GM18508 (cell line): Measurements from ENCODE around the gene CCDC148.

Experiments
- ATAC-seq: cut with Tn5 transposase; IDR thresholded peaks from one replicate; pipeline ENCODE4 v1.9.1; 2021; ENCODE audit warnings: moderate number of reproducible peaks; ENCODE audit not compliant: insufficient read depth, unreplicated experiment

Gene CCDC148

DNA sequence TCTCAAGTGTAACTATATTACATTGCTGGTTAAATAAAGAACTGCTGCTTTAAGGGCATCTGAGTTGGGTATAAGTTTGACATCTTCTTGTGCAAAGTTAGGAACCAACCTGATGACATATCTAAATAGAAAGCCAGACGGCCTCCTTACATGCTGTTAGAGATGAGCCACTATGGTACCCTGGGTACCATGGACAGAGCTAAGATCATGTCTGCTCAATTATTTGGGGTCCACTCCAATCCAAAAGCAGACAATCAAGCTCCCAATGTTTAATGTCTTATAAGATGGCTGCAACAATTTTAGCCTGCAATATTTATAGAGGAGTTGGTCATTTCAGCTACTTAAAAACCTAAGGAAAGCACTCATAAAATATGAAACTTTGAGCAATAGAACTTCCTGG is 268.6 kb downstream of the CCDC148 start:
- ATAC-seq, result no peak

DNA sequence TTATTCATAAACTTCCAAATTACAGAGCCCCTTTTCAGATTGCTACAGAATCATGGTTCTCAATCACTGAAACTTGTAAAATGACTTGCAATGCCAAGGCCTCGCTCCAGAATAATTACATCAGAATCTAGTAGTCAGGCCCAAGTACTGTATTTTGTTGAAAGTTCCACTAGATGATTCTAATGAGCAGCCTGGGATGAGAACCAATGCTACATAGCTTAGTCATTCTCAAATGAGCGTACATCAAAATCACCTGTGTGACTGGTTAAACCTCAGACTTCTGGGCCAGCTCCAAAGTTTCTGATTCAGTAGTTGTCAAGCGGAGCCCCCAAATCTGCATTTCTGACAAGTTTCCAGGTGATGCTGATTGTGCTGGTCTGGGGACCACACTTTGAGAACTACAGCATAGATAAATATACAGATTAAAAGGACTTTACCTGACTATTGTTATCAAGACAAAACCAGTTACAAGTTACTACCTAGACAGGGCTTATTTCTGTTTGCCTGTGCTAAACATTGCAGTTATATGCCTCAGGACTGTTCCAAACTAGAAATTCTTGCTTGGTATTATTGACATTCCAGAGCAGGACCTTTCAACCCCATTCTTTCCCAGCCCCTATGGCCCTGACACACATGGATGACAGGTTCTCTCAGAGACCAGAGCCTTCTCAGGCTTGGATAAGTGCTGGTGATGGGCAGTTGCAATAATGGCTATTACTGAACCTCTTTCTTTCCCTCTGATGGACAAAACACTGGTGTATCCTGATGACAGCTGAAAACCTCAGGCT is 271.8 kb downstream of the CCDC148 start:
- no peak for ATAC-seq

DNA sequence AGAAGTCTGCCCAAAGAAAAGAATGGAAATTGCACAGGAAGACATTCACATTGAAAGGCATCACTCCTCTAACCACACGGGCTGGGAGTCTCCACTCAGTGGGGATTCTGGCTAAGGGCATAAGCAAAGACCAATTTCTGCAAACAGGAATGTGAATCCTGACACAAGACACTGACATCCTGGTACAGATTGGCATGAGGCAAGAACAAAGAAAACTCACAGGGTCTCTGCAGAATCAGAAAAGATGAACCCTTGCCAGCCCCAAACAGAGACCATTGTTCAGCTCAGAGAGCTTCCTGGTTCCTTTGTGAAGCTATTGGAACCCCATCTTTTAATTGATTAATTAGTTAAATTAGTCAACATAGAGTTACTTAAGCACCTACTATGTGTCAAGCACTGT is 272.6 kb downstream of the CCDC148 start:
- no peak for ATAC-seq

DNA sequence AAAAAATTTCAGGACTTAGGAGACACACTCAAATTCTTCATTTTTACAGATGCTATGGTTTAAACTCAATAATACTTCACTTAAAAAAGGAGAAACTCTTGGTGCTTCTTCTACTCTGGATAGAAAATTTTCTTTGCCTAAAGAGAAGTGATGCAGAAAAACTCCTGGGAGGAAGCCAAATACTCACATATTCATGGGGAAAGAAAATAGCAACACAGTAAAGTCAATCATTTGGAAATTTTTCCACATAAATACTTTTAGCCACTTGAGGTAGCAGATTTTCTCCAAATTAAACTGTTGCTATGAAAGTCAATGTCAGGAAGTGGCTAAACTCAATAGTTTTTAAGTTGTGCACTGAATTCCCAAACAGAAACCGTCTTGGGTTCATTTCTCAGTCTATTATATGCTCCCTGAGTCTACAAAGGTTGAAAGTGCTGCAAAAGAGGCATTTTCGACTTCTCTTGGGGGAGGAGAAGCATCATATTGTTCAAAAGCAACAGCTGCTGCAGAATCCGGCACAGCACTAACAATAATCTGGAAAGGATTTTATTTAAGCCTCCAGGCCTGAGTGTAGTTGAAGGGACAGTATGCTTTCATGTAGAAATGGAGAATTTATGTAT is 273.8 kb downstream of the CCDC148 start:
- no peak for ATAC-seq

DNA sequence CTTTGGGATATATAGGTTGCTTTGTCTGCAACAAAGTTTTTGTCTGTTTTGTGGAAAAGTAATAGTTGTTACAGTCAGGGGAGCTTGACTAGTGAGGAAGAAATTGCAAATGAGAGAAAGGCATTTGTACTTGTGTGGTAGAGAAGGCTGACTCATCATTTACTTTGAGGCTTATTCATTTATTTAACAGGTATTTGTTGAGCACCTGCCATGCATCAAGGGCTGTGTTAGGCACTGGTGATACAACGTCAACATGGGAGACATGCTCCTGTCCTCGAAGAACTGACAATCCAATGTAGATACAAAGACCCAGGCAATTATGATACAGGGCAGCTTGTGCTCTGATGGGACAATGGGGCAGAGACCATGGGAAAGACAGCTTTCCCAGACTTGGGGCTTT is 275.4 kb downstream of the CCDC148 start:
- ATAC-seq, result no peak

DNA sequence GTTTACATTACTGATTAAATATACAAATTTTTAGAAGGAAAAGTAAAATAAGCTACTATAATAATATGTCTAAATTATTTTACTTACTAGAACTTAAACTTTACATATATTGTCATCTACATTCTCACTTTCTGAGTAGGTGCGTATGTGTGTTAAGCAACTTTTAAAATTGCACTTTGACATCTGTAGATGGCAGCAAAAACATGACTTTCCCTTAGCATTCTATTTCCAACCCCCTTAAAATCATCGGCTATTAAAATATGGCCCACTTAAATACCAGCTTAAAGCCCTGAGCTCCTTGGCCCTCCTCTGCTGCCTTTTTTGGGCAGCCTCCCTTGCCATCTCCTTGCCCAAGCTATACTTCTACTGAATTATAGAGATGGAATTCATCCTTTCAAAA is 276.9 kb downstream of the CCDC148 start:
- no peak for ATAC-seq

DNA sequence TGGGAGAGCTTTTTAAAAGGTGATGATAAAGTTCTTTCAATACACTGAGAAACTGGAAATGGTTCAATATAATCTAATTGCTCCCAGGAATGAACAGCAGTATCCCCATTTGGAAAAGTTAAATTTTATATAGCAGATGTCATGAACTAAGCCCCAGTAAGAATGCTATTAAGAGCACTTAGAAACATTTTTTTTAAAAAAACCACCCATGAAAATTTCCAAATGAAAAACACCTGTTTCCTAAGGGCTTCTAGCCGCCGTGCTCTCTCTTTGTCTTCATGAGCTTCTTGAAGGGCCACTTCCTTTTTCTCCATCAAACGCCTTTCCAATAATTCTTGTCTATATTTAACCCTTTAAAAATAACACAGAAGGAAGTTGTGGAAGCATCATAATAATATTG is 277.9 kb downstream of the CCDC148 start:
- ATAC-seq, result no peak

DNA sequence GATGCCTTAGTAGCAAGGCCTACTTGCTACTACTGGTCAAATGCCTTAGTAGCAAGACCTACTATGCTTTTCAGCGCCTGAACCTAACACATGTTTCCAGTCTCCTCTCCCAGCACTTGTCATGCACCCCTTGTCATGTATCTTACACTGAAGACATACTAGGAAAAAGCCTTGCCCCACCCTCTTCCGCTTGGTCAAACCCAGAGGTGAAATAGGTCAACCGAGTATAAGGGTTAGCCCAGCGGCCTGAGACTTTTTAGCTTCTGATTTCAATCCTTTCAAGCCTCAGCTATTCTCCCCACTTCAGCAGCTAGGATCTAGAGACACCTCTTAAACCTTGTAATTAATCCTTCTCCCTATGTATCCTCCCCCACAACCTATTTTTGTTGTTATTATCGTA is 281.6 kb downstream of the CCDC148 start:
- ATAC-seq, result no peak

DNA sequence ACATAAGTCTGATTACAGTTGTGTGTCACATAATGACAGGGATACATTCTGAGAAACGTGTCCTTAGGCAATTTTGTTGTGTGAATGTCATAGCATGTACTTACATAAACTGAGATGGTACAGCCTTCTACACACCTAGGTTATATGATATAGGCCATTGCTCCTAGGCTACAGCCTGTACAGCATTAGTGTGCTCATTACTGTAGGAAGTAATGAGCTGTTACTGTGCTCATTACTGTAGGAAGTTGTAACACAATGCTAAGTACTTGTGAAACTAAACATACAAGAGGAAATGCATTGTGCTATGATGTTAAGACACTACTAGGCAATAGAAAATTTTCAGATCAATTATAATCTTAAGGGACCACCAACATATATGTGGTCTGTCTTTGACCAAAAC is 282.1 kb downstream of the CCDC148 start:
- ATAC-seq, result no peak

DNA sequence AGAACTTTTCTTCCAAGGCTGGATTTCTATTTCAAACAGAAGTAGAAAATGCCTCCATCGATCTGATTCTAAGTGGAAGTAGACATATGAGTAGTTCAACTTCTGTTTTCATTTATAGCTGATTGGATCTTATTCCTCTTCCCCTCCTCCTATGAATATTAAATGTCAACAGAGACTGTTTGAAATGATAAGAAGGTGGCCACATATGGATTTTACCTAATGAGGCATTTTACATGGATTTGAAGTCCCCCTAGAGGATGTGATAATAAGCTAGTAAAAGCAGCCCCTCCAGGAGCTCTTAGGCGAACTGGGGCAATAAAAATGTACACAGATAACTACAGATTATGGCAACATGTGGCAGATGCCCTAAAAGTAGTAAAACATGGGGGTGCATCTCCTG is 283.8 kb downstream of the CCDC148 start:
- no peak for ATAC-seq

DNA sequence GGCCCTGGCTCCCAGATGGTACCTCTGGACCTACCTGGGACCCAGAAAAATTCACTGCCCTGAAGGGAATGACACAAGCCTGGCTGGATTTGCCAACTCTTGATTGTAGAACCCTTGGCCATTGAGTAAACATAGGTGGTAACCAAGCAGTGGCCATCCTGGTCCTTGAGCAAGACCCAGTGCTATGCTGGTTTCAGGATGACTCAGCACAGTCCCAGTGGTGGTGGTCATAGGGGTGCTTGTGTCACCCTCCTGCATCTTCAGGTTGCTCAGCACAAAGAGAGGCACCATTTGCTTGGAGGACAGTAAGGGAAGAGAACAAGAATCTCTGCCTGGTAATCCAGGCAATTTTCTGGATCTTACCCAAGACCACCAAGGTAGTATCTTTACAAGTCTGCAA is 302.0 kb downstream of the CCDC148 start:
- no peak for ATAC-seq

DNA sequence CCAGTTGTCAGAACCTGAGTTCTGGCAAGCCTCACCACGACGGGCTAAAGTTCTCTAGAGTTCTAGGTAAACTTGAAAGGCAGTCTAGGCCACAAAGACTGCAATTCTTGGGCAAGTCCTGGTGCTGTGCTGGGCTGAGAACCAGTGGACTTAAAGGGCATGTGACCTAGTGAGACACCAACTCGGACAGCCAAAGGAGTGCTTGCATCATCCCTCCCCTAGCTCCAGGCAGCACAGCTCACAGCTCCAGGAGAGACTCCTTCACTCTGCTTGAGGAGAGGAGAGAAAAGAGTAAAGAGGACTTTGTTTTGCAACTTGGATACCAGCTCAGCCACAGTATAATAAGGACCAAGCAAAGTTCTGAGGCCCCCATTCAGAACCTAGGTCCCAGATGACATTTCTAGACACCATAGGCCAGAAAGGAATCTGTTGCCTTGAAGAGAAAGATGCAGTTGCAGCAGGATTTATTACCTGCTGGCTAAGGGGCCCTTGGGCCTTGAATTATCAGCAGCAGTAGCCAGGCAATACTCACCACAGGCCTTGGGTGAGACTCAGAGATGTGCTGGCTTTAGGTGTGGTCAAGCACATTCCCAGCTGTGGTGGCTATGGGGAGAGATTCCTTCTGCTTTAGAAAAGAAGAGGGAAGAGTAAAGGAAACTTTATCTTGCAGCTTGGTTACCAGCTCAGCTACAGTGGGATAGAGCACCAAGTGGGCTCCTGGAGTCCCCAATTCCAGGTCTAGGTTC is 303.1 kb downstream of the CCDC148 start:
- no peak for ATAC-seq

DNA sequence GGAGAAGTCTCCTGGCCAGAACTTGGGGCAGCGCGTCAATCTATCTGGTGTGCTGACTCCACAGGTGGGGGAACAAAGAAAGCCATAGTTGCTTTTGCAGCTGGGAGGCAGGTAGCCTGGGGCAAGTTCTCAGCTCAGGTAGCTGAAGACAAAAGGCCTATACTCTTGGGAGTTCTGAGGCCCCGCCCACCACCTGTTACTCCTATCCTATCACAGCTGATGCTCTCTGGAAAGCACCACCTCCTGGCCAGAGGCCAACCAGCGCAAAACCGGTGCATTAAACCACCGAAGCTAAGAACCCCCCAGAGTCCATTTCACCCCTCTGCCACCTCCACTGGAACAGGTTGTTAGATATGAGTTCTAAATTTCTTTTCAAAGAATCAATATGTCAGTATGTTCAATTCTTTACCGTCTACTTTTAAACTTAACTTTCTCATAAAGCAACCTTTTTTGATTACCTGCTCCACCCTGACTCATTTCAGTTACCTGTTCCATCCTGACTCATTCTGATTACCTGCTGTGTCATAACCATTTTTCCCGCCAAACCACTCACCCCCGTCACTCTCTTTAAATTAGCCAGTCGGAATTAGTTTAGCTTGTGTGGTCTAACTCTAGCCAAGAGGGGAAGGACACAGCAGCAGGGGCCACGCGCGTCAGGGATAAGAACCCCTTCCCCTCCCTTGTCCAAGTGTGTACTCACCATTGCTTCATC is 311.5 kb downstream of the CCDC148 start:
- ATAC-seq, result no peak

DNA sequence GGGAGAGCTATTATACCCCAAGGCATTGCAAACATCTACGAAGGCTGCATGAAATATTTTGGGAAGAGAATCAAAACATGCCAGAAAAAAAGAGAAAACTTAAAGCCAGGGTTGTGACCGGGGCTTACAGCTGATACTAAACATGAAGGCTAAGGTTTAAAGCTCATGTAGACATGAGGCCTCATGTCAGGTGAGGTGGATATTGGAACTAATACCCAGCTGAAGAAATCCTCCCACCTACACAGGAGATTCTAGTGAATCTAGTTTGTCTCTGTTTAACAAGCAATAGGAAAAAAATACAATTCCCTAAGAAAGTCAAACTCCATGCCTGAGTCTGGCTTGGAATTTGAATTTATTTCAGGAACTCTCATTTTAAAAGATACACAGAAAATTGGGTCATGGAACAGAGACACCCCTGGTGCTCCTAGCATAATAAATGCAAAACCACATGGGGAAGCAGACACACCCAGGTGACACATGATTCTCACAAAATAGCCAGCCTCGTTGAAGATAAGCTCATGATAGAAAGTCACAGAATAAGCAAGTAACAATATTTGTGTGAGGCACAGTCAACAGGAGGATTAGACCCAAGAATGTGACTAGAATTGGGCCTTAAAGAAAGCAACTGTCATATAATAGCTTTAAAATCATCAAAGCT is 312.7 kb downstream of the CCDC148 start:
- ATAC-seq, result no peak

DNA sequence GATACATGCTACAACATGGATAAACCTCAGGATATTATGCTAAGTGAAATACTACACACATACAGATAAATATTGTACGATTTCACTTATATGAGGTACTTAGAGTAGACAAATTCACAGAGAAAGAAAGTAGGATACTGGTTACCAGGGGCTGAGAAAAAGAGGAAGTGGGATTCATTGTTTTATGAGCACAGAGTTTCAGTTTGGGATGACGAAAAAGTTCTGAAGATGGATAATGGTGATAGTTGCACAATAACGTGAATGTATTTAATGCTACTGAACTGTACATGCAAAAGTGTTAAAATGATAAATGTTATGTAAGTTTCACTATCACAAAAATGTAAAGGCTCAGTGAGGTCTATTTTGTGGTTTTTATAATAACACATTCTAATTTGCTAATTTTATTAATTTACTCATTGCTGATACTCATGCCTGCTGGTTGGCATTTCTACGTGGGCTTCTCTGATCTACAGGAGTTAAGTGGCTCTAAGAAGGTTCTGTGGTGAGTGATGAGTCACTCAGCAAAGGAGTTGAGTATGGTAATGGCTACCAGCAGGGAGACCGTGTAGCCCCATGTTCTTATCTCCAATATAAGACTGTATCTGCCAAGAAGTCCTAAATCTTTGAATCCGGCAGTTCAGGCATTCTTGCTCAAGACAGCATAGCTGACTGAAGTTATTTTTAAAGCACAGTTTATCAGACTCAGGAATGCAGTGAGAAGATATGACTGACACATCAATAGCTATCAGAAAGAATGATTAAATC is 313.8 kb downstream of the CCDC148 start:
- no peak for ATAC-seq

DNA sequence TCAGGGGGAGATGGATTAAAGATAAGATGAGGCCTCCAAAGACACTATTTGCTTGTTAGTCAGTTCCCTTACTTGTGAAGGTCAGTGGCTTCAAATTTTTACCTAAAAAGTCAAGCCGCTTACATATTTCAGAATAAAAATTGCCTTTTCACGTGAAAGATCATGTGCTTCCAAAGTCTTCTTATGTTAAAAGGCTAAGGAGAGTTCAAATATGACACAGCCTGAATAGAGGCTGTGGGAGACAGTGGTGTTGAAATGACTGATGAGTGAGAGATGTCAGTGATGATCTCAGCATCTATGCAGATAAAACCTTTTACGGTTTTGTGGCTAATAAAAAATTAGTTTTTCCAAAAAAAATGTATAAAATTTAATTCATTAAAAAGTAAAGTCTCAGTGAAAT is 314.4 kb downstream of the CCDC148 start:
- ATAC-seq, result no peak

DNA sequence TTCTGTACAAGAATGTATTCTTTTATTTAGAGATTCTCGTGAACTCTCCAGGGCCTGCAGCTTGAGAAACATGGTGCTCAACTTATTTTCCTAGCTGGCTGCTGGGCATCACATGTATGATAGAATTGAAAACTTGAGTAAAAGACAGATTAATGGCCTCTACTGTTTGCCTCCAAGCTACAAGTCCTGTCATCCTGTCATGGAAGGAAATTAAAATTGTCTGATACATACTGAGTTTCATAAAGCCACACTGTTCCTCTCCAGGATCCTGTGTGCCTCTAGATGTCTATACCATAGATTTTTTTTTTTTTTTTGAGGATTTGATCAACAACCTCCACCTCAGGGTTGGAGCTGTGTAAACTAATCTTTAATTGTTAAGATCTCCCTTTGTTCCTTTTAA is 316.4 kb downstream of the CCDC148 start:
- no peak for ATAC-seq

DNA sequence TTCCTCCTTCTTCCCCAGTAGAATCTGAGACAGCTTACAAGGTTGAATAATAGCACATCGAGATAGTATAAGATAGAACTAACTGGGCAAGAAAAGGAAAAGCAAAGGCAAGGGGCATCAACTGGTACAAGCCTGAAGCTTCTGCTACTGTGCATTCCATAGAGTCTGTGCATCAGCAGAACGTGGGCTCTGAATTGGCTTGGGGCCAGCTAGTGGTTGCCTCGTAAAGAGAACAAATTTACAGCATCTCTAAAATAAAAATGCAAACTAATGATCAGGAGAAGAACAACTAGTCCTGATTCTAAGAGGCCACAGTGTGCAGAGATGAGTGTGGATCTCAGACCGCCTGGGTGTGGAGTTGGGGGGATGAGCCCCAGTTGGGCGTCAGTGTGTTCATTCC is 318.3 kb downstream of the CCDC148 start:
- ATAC-seq, result no peak

DNA sequence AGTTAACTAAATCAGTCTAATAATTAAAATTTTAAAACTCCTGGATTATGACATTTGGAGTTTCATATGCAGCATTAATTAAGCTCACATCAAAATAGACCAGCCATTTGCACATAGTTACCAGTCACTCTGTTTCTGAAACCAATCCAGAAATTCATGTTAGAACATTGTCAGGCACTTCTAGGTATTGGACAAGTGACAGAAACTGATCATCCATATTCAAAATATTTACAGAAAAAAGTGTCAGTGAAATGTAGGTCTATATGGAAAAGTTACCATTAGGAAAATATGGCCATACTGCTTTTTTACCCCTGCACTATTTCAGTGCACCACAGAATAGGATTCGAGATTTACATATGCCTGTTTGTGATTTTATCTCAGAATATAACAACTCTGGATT is 321.5 kb downstream of the CCDC148 start:
- no peak for ATAC-seq

DNA sequence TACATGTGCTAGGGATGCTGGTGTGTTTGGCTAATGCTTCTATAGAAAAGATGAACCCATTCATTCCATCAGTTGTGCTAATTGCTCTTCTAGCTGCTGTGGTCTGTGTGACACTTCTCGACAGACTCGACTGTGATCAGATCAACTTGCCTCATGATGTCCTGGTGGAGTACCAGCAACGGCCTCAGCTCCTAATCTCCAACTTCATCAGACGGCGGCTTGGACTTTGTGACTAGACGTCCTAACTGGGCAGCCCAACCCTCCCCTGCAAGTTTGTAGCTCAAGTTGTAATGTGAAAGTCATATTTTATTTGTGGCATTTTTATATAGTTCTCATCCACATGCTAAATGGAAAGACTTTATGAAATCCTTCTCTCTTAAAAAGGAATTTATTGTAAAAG is 321.9 kb downstream of the CCDC148 start:
- ATAC-seq, result no peak
